AG09319 (cell line): Measurements from ENCODE around the gene MDN1.

Experiments
- DNase-seq: peaks from one replicate; pipeline ENCODE4 v3.0.0-alpha.2; 2010; ENCODE audit warnings: low read depth; ENCODE audit errors: extremely low read depth
- CTCF ChIP-seq: IDR thresholded peaks from 2 replicates; pipeline ENCODE4 v1.5.1; 2011; ENCODE audit warnings: low read depth, mild to moderate bottlenecking, inconsistent platforms, low read length, moderate library complexity

MDN1 gene

DNA sequence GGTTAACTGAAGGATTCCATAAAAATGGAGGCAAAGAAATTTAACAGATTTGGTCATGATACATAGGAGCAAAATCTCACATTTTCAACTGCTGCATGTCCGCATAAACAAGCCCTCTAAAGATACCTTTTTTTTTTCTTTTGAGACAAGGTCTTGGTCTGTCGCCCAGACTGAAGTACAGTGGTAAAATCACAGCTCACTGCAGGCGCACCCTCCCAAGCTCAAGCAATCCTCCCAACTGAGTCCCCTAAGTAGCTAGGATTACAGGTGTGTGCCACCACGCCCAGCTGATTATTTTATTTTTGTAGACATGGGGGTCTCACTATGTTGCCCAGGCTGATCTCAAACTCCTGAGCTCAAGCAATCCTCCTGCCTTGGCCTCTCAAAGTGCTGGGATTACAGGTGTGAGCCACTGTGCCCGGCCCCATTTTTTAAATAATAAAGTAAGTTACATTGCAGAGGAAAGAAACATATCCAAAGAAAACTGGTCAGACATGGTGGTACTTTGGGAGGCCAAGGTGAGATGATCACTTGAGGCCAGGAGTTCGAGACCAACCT is 13.7 kb downstream of the MDN1 start:
- no peak for TF ChIP-seq CTCF
- DNase-seq: no peak

- no peak for DNase-seq
- no peak for TF ChIP-seq CTCF
These were observed 16.3 kb downstream of the MDN1 start for GRCh38 chr6:89803271-89803670.

DNA sequence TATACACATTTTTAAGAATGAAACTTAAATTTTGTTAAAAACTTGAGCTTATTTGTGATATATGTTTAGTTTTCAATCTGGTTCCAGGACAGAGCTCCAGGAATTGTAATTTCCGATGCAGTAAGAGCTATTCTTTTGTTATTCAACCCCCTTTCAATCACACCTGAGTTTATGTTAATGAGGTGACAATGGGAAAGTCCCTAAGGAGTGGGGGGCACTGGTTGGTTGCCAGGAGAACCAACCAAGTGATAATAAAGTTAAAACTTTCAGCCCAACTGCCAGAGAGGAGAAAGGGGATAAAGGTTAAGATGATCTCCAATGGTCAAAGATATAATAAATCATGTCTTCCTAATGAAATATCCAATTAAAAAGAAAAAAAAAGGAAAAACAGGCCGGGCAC is 19.8 kb downstream of the MDN1 start:
- DNase-seq: no peak
- no peak for TF ChIP-seq CTCF

DNA sequence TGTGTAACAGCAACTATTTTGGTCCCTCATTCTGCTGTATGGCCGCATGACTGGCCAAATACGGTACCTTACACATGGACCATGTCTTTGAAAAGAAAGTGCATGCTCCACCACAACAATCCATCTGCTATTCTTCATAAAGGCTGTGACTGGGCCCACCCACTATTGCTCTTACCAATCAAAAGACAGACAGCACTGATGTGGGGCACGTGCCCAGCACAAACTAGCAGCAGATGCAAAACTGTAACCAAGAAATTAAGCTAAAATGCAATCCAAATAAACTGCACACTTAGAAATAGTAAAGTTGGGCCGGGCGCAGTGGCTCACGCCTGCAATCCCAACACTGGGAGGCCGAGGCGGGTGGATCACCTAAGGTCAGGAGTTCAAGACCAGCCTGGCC is 20.5 kb downstream of the MDN1 start:
- no peak for DNase-seq
- no peak for TF ChIP-seq CTCF

GRCh38 chr6:89797317-89797716 is 22.3 kb downstream of the MDN1 start:
- DNase-seq: no peak
- no peak for TF ChIP-seq CTCF

GRCh38 chr6:89794324-89794723 is 25.3 kb downstream of the MDN1 start:
- no peak for TF ChIP-seq CTCF
- DNase-seq: no peak

GRCh38 chr6:89793586-89793985 is 26.0 kb downstream of the MDN1 start:
- TF ChIP-seq CTCF: no peak
- no peak for DNase-seq
